T-helper 9 cell (primary cell): ENCODE data around the gene ST7.

Experiments used
- DNase-seq: peaks from one replicate; pipeline ENCODE4 v3.0.0-alpha.2; 2020

ST7 gene

DNA sequence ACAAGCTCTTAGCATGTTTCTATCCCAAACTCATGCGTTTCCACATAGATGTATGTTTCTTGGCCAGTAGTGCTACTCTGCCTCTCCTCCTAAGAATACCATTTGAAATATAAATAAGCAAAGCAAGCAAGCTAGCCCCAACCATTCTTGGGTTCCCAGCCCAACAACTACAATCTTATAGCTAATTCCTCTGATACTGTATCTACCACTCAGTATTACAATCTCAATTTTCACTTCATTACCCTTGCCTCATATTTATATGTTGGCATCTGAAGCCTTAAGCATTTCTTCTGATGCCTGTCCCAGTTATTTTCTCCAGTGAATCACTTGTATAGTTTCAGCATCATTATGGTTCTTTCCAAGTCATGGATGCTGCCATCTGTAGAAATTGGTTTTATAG, 181.1 kb downstream of the ST7 start:
- no peak for DNase-seq

DNA sequence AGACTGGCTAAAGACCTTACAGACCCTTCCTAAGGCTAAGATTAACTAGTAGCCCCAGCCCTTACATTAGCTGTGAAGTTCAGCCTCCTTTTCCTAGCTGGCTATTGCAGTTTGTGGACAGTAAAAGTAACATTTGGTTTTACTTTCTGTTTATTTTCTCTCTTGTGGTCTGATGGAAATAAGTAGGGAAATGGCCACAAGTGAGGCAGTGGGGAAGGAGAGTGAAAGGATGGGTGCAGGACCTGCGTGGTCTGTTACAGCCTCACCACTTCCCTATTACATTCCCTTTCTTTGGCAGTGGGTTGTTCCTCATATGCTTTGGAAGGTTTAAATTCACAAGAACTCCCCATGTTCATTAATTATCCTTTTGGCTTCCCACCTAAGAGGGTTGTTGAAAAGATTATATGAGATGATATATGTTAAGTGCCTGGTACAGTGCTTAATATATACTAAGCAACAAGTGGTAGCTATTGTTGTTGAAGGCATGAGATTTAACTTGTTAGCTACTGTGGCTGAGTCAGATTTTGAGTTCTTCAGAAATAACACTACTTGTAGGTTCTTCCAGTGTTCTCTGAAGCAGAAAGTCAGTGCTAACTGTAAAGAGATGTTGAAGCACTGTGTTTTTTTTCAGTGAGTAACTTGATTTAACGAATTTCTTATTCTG, 181.7 kb downstream of the ST7 start:
- no peak for DNase-seq

DNA sequence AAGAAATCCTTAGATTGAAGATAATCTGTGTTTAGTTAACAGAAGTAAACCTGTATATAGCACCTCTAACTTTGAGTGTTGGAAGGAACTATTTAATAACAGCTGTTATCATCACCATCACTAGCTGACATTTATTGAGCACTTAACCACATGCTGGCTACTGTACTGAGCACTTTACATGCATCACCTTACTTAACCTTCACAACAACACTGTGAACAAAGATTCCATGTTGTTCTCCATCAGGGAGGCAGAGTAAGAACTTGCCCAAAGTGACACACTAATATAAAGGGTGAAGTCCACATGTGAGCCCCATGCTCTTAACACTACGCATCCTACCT, 182.2 kb downstream of the ST7 start:
- DNase-seq, result no peak

DNA sequence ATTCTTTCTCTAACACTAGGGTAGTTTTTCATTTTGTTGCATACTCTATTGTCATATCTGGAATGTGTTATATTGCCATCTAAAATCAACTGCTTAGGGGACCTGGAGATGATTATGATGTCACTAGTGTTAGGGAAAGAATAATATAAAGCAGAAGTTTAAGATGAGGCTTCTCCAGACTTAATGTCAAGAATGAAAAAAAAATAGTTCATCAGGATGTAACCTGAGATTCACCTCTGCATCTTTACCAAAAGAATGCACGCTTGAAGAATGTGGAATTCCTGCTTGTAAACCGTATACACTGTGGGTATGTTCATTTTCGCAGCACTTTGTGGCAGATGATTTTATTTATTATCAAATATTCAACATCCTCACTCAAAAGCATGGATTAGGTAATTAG, 184.6 kb downstream of the ST7 start:
- DNase-seq, result no peak

DNA sequence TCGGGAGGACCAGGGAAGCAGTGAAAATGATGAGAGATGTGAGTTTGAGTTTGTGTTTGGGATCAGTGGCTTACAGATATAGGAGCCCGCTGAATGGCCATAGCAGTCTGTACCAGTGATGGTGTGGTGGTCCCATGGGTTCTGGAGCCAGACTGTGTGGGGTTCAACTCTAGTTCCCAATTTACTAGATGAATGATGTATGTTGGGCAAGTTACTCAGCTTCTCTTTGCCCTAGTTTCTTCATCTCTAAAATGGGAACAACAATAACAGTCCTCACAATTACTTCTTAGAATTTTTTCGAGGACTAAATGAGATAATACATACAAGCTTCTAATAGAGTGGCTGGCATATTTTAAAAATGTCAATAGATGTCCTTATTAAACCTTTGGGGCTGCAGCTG, 185.2 kb downstream of the ST7 start:
- no peak for DNase-seq

DNA sequence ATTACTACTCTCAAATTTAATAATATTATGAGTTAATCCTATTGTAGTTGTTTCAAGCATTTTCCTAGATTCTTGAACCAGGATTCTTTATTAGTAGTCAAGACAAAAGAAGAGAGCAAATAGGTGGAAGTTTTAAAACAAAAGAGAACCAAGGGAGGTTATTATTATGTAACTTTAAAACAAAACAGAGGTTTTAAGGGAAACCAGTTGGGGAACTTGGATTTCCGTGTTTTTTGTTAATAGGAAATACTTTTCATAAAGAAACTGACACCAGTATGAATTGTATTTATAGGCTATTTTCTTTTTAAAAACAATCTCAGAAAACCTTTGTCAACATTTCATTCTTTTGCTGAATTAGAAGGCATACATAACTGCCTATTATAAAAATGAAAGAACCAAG, 185.7 kb downstream of the ST7 start:
- no peak for DNase-seq

DNA sequence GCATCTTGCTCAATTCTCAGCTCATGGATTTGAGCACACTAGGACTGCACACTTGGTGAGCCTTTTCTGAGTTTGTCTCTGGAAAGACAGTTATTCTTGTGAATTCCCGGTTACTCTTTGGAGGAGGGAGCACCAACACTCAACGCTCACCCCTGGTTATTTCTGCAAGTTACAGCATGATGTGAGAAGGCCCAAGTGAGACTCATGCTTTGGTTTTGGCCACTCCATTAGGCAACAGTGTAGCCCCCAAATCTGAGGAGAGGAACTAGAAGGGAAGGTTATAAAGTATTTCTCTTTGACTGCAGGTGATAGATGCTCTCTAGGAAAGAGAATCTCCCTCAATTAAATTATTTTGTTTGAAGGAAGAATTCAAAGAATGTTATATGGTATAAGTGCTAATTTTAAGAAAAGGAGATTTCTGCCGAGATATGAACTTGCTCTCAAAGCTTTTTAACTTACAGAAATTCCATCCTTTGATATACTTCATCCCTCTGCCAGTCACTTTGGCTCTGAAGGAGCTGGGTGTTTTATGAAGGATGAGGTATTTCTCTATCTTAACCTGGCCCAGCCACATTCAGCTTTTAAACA, 186.2 kb downstream of the ST7 start:
- DNase-seq, result no peak

DNA sequence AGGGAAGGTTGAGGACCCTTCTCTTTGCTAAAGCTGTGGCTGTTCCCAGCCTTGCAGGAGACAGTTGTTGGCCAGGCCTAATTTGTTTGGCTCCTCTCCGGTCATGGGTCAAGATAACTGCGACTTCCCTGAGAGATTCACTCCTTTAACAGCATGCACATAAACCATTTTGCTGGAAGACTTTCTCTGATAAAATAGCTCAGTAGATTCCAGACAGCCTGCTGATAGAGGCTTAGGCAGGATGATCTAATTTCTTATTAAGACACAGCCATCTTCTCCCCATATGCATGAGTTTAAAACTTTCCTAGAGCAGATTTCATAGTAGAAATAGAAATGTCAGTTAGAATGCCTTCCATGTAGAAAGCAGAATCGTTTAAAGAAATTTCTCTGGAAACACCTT, 187.6 kb downstream of the ST7 start:
- no peak for DNase-seq

DNA sequence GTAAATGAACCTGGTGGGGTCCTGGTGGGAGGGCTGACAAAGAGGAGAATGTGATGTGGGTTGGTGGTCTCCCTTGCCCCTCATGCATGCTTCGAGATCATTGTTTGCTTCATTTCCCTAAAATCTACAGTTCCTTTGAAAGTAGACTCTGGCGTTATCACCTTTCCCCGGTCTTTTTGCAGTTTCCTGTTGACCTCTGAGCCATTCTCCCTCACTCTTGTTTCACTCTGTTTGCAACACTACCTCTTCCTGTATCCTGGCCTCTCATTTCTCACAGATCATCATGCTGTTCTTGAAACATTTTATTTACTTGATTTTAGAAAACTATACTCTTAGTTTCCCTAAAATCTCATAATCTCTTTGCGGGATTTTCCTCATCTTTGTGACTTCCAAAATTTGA, 189.8 kb downstream of the ST7 start:
- DNase-seq, result no peak

DNA sequence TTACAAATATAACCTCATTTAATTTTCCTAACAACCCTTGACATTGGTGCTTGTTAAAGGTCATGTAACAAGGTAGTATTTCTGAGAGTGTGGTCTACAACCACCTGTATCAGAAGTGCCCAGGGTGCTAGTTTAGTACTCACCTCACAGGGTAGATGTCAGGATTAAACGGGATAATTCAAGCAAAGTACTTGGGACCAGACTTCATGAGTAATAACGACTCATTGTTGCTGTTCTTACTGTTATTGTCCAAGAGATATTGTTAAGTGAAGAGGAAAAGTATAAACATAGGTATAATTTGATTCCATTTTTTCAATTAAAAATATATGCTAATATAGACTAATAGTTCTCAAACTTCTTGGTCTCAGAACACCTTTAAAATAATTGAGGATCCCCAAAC, 190.3 kb downstream of the ST7 start:
- DNase-seq, result no peak

DNA sequence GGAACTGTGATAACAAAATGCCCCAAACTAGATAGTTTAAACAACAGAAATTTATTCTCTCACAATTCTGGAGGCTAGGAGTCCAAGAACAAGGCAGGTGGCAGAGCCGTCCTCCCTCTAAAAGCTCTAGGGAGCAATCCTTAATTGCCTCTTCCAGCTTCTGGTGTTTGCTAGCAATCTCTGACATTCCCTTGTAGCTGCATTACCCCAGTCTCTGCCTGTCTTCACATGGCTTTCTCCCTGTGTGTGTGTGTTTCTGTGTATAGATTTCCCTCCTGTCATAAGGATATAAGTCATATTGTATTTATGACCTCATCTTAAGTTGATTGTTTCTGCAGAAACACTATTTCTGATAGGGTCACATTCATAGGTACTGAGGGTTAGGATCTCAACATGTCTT, 192.0 kb downstream of the ST7 start:
- no peak for DNase-seq

DNA sequence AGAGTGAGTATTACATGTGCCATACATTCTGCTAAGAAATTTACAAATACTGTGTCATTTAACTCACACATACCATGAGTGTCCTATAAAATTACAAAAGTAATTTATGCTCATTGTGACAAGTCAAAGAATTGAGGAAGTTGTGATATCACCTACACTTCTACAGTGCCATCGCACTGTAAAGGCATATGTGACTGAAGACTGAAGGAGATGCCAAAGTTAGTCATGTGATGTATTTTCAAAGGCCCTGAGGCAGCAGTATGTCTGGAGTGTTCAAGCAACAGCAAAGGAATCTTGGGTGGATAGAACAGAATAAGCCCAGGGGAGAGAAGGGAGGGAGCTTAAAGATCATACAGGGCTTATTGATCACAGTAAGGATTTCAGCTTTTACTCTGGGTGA, 192.8 kb downstream of the ST7 start:
- no peak for DNase-seq

DNA sequence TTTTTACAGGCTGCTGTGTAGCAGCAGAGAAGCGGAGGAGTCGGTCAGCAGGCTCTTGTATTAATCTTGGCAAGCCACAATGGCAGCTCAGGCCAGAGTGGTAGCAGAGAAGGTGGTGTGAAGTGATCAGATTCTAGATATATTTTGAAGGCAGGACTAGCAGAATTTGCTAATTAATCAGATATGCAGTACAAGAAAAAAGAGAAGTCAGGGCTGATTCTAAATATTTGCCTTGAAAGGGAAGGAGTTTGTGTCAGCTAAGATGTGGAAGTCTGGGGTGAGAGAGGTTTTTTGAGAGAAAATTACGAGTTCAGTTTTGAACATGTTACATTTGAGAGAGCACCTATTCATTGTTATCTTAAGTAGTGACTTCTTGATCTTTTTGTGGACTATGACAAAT, 193.2 kb downstream of the ST7 start:
- no peak for DNase-seq

DNA sequence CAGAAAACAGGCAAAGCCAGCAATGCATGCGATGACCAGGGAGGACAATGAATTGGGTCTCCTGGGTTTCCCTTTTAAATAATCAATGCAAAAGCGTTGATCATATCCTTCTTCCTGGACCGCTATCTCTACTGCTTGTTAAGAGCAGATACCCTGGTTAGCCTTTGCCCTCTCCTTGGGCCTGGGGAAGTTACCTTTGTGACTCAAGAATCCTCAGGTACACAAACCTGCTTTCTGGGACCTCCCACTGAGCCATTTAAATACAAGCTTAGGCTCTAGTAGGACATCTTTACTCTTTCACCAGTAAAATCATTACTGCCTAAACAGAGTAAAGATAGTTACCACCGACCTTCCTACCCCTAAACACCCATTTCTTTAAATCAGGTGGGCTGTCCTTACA, 195.7 kb downstream of the ST7 start:
- DNase-seq, result no peak

DNA sequence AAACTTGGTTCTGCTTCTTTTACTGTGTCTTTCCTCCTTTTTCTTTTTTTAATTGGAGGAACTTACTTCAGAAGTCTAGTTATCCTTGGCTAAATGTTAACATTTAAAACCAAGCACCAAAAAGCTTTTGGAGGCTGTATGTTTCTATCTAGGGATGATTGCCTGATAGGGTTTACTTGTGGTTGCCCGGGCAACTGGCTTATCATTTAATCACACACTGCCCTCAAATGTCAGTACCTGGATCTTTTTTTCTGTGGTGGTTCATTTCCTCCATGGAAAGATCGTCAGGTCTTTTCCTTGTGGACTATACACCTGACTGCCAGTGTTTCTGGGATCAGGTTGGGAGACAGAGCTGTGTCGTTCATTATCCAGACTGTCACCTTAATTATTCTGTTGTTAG, 196.4 kb downstream of the ST7 start:
- no peak for DNase-seq

DNA sequence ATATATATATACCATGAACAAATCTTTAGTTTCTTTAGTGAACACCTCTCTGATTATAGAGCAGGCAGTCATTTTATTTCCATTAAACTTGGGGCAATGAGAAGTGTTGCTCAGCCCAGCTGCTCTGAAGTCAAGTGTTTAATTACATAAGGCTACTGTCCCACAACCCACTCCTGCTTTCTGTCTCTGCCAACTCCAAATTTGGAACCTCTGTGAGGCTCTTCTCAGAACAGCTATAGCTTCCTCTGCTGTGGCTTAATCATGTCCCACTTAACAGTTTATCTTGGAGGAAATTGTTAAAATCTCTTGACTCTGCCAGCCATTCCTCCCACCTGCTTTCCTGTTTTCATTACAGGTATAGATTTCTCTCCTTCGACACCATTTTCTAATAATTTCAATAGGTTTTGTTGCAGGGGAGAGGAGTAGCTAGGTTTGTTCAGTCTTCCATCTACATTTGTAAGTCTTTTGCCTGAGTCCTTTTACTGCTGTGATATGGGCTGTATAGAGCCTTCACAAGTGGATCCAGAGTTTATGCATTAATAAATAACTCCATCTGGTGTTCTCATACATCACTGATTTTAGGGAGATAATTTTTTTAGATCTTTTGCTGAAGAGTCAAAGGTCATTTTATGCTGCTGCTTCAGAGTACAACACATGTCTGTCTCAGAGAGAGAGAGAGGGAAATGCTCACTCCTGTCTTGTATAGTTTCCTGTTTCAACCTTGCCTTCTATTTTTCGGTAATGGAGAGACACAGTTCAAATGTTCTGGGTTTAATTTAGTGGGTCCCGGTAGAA, 199.1 kb downstream of the ST7 start:
- no peak for DNase-seq

DNA sequence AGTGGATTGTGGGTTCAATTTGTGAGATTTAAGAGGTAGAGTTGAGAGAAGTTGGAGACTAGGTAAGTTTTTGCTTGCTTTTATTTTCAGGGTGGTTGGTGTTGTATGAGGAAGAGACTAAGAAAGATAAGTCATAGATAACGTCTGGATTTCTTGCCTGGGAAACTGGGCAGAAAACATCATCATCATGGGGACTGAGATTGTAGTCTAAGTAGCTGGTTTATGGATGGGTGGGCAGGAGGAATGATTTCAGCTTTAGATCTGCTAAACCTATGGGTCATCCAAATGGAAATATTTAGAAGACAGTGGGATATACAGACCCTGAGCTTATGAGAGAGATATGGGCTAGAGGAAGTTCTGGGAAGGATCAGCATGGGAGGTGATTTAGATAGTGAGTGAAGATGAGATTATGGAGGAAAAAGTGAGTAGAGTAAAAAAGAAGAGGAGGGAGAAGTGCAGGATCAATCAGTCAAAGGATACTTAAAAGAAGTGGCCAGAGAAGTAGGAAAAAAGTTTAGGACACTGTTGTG, 199.8 kb downstream of the ST7 start:
- no peak for DNase-seq

DNA sequence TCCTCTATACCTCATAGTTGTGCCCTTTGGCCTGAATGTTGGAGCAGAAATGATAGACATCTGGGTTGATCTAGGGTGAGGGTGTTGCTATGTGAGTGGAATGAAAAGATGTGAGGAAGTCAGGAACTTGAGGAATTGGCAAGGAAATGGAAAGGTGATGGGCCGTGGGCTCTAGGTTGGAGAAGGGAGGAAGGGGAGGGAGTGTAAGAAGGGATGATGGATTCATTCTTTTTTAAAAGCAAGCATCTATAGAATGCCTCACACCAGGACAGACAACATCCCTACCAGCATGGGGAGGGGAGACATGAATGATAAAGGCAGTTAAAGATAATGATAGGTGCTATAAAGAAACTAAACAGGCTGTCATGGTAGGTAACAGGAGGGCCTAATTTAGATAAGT, 201.4 kb downstream of the ST7 start:
- DNase-seq, result no peak

DNA sequence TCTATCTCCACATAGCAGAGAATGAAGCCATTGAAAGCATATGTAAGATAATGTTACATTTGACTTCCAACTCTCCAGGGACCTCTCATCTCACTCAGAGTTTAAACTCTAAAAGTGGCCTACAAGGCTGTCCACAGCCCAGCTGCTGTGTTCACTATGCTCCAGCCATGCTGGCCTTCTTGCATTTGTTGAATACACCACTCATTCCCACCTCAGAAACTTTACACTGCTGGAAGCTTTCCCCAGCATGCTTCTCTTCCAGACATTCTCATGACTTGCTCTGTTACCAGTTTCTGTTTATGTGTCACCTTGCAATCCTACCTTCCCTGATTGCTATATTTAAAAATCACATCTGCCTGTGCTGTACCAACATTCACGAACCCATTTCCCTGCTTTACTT, 202.4 kb downstream of the ST7 start:
- no peak for DNase-seq

DNA sequence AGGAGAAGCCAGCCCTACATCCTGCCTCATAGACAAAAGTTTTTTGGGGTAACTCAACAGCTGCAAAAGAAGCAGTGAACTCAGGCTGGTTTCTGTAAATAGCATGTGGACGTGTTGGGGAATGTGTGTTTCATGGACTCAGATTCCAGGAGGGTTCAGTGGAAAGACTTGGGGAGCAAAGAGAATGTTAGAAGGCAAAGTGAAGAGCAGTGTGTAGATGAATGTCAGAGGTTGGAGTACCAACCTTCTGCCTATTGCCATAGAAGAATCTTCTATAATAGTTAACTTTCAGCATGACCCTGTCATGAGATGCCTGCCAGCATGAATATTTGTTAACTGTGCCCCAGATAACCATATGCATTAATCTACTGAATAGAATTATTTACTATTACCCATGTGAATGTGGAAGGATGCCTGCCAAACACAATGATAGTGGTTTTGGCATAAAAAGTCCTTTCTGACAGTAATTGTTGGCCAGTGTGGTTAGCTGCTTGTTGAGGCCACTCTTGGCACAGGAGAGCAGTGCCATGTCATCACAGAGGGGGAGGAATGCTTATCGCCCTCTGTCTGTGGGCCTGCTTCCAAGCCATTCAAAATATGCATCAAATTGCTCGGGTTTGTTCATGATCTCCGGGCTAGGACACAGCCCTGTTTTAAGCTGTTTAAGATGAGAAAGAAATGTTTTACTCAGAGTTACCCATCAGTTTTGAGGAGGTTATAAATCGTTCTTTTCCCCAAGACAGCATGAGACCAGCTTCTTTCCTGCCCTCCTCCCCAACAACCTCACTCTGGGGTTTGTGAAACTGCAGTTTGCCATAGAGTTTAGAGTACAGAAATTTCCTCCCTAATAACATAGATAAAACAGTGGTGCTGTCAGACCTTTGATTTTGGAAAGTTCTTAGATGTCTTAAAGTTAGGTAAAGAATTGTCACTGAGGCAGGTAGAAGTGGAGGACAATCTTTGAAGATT, 204.2 kb downstream of the ST7 start:
- no peak for DNase-seq

DNA sequence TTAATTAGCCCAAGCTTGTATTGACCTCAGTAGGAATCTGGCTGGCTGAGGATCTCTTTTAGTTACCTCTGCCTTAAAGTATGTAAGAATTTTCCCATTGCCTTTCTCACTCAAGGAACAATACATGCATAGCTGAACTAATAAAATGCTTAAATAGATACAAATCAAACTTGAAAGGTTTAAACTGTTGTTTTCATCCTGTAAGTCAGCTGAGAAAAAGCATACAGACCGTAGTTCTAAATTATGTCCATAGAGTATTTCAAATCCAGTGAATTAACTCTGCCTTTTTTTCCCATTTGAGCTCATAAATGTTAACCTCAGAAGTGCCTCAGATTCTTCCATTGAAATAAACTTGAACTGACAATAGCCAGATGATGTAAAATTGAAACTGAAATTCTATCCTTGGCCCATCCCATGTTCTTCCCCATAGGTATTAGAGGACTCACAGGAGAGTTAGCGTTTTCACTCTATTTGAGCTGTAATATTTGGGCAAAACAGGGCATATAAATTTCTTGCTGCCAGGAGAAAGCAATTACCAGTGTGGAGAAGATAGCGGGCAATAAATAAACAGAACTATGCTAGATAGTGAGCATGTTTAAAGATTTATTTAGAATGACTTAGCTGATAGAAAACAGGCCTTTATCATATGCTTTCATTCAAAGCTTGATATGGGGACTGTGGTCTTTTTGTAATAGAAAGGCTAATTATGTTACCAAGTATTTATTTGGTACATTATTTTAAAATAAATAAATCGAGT, 205.8 kb downstream of the ST7 start:
- DNase-seq, result no peak

DNA sequence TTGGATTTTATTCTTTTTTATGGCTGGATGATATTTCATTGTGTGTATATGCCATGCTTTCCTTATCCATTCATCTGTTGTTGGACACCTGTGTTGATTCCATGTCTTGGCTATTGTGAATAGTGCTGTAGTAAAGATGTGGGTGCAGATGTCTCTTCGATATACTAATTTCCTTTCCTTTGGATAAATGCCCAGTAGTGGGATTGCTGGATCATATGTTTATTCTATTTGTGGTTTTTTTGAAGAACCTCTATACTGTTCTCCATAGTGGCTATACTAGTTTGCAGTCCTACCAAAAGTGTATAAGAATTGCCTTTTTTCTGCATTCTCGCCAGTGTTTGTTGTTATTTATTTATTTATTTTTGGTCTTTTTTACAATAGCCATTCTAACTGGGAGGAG, 209.8 kb downstream of the ST7 start:
- DNase-seq, result no peak
